ENCODE measurements around the gene RAB10.

DNA sequence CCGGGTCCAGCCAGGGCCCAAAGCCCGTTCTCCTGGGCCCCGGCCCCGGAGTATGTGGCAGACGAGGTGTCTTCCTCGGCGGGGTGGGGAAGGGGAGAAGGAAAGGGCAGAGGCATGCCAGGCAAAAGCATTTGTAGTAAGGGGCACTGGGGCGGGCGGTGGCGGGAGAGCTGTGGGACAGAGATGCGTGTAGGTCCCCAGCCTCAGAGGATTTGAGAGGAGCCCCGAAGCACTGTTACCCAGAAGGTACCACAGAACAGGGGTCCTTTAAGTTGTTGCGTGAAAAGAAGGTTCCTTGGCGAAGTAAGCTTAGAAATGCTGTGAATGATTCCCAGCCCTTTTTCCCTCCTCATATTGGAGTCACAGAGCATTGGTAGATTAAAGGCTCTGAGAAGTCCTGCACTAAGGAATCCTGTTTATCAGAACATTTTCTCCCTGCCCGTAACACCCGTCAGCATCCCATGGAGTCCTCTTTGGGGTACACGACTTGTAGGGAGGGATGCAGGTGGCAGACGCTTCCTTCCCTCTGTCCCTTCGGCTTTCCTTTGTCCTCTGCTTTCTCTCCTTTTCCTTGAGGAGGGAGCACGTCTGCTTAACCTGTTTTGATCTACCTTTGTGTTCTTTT is 151.5 kb downstream of the RAB10 start:
- TF ChIP-seq, protein P1, sequence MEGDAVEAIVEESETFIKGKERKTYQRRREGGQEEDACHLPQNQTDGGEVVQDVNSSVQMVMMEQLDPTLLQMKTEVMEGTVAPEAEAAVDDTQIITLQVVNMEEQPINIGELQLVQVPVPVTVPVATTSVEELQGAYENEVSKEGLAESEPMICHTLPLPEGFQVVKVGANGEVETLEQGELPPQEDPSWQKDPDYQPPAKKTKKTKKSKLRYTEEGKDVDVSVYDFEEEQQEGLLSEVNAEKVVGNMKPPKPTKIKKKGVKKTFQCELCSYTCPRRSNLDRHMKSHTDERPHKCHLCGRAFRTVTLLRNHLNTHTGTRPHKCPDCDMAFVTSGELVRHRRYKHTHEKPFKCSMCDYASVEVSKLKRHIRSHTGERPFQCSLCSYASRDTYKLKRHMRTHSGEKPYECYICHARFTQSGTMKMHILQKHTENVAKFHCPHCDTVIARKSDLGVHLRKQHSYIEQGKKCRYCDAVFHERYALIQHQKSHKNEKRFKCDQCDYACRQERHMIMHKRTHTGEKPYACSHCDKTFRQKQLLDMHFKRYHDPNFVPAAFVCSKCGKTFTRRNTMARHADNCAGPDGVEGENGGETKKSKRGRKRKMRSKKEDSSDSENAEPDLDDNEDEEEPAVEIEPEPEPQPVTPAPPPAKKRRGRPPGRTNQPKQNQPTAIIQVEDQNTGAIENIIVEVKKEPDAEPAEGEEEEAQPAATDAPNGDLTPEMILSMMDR (IDR thresholded peaks at IDR 0.05; ENCODE audit: low read depth, low read length) = no peak
- no peak for TF ChIP-seq EZH2phosphoT487 (IDR thresholded peaks at IDR 0.05; ENCODE audit: low read depth)
